GM18868 (cell line): ENCODE data around the gene ILF3.

Experiments used
- ATAC-seq: cut with Tn5 transposase; IDR thresholded peaks from one replicate; pipeline ENCODE4 v1.9.1; 2021; ENCODE audit warnings: mild to moderate bottlenecking, moderate library complexity; ENCODE audit not compliant: unreplicated experiment

The ILF3 gene

GRCh38 chr19:10653732-10654609 is at the start of gene ILF3:
Gene ILF3, plus strand, starts transcription at chr19:10654346. Its CDS starts 16,260 bp downstream, at chr19:10670606.
- peak; percentile 73 for ATAC-seq

- ATAC-seq = no peak
Observed at GRCh38 chr19:10604460-10604980, 49.6 kb upstream of the ILF3 start.

- no peak for ATAC-seq
Observed at GRCh38 chr19:10611907-10612306, 42.2 kb upstream of the ILF3 start.

GRCh38 chr19:10612499-10613119 is 41.5 kb upstream of the ILF3 start:
- ATAC-seq = no peak

- no peak for ATAC-seq
Observed at GRCh38 chr19:10615429-10616023, 38.6 kb upstream of the ILF3 start.

- no peak for ATAC-seq
Observed at GRCh38 chr19:10617409-10618121, 36.6 kb upstream of the ILF3 start.

GRCh38 chr19:10618846-10619245 is 35.3 kb upstream of the ILF3 start:
- ATAC-seq = no peak

- ATAC-seq = no peak
Observed at GRCh38 chr19:10620786-10621185, 33.4 kb upstream of the ILF3 start.

- ATAC-seq = no peak
Observed at GRCh38 chr19:10621966-10622365, 32.2 kb upstream of the ILF3 start.

- no peak for ATAC-seq
Observed at GRCh38 chr19:10624585-10624984, 29.6 kb upstream of the ILF3 start.

- ATAC-seq = no peak
Observed at GRCh38 chr19:10625003-10625761, 29.0 kb upstream of the ILF3 start, which contains the start of gene SLC44A2. Gene SLC44A2, plus strand, starts transcription at chr19:10625553. Its CDS starts 81 bp downstream, at chr19:10625634.

GRCh38 chr19:10625762-10626138 is 28.4 kb upstream of the ILF3 start:
- no peak for ATAC-seq

- ATAC-seq = no peak
Observed at GRCh38 chr19:10631874-10632273, 22.3 kb upstream of the ILF3 start.

GRCh38 chr19:10634430-10634829 is 19.7 kb upstream of the ILF3 start:
- no peak for ATAC-seq

GRCh38 chr19:10634963-10635362 is 19.2 kb upstream of the ILF3 start:
- ATAC-seq = no peak

GRCh38 chr19:10636304-10636972 is 17.7 kb upstream of the ILF3 start:
- ATAC-seq = no peak

GRCh38 chr19:10637894-10638293 is 16.3 kb upstream of the ILF3 start:
- ATAC-seq = no peak

GRCh38 chr19:10639836-10640235 is 14.3 kb upstream of the ILF3 start:
- ATAC-seq = peak; percentile 47

GRCh38 chr19:10640361-10640760 is 13.8 kb upstream of the ILF3 start:
- ATAC-seq = no peak

- no peak for ATAC-seq
Observed at GRCh38 chr19:10641248-10641647, 12.9 kb upstream of the ILF3 start.
